BE2C (cell line): ENCODE measurements around the gene PTPRE.

Experiments
- DNase-seq: peaks from one replicate; pipeline ENCODE4 v3.0.0-alpha.2; 2020
- H3K27me3 ChIP-seq: fragments of 250-450 bp; sonication (Bioruptor Pico); 2 replicates; pipeline ENCODE4 v1.5.1; 2020; ENCODE audit warnings: mild to moderate bottlenecking
- H3K36me3 ChIP-seq: fragments of 250-450 bp; sonication (Bioruptor Pico); 2 replicates; pipeline ENCODE4 v1.5.1; 2020; ENCODE audit warnings: mild to moderate bottlenecking
- H3K4me1 ChIP-seq: fragments of 250-450 bp; sonication (Bioruptor Pico); 2 replicates; pipeline ENCODE4 v1.5.1; 2020
- H3K4me3 ChIP-seq: 2 replicates; pipeline ENCODE4 v1.5.1; 2011; ENCODE audit warnings: low read depth, low read length
- H3K9me3 ChIP-seq: fragments of 250-450 bp; sonication (Bioruptor Pico); 2 replicates; pipeline ENCODE4 v1.5.1; 2020
- TF ChIP-seq, protein P1 (sequence below): IDR thresholded peaks from 2 replicates; pipeline ENCODE4 v1.5.1; 2012; ENCODE audit warnings: mild to moderate bottlenecking, low read depth, low read length

PTPRE gene

DNA sequence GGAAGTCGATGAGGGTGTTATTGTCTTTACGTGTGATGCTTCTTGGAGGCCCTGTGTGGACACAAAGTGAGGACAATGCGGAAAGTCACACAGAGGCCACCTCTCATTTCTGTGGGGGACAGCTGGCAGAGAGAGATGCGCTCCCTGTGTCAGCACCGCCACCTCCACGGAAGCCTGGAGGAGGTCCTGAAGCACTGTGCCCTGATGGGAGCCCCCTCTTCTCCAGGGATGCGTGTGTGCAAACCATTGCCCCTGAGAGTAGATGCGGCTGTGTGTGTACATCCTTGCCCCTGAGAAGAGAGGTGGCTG is 2.0 kb downstream of the PTPRE start:
- TF ChIP-seq, protein P1, sequence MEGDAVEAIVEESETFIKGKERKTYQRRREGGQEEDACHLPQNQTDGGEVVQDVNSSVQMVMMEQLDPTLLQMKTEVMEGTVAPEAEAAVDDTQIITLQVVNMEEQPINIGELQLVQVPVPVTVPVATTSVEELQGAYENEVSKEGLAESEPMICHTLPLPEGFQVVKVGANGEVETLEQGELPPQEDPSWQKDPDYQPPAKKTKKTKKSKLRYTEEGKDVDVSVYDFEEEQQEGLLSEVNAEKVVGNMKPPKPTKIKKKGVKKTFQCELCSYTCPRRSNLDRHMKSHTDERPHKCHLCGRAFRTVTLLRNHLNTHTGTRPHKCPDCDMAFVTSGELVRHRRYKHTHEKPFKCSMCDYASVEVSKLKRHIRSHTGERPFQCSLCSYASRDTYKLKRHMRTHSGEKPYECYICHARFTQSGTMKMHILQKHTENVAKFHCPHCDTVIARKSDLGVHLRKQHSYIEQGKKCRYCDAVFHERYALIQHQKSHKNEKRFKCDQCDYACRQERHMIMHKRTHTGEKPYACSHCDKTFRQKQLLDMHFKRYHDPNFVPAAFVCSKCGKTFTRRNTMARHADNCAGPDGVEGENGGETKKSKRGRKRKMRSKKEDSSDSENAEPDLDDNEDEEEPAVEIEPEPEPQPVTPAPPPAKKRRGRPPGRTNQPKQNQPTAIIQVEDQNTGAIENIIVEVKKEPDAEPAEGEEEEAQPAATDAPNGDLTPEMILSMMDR = no peak
- H3K27me3 ChIP-seq = peaks cover 20% of the 10 kb centered on the region
- DNase-seq = no peak

DNA sequence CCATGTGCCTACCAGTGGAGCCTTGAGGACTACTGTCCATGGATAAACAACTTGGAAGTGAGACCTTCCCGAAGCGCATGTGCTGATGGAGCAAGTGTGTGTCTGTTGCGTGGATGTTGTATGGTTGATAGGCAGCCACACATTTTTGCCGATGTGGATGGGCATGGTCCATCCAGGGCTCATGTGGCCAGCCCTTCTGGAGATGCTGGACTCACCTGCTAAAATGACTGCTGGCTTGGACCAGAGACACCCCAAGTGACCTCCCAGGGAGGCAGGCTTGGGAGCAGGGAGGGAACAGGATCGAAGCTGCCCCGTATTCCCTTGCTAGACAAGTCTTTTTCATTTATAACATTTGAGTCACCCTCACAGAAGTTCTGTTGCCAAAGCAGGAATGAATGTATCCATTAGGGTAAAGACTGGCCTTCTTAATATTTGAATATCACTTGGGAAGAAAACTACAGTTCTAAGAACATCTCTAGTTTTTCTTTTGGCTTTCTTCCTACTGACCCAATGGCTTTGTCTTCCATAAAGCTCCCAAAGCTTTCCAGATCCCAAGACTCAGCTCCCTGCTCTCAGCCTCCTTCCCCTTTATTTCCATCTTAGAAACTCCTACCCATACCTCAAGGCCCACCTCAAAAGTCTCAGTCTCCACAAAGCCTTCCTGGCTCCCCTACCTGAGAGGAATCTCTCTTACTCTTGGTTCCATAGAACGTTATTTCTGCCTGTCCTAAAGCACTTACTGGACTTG is 3.0 kb downstream of the PTPRE start:
- DNase-seq = no peak
- H3K4me3 ChIP-seq = no peak overlapping the region
- TF ChIP-seq, protein P1 = no peak
- H3K36me3 ChIP-seq = no peaks in the 10 kb centered on the region
- no peaks in the 10 kb centered on the region for H3K9me3 ChIP-seq
- H3K4me1 ChIP-seq = no peaks in the 10 kb centered on the region
- H3K27me3 ChIP-seq = peaks cover 20% of the 10 kb centered on the region

More for the DNA sequence above, 2.0 kb downstream of the PTPRE start:
- Histone ChIP-seq H3K36me3 (no peaks in the 10 kb centered on the region), H3K4me3 (no peak overlapping the region), H3K4me1 (no peaks in the 10 kb centered on the region), H3K9me3 (no peaks in the 10 kb centered on the region)

DNA sequence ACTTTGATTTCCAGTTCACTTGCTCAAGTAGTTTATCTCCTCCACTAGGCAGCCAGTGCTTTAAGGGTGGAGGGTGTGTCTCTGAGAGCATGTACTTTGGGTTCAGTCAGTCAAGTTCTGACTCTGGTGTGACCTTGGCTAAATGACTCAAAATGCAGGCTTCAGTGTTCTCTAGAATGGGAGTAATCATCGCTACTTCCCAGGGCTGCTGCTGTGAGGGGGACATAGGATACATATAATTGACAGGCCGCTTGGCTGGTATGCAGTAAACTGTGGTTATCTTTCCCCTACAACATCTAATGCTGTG is 3.5 kb downstream of the PTPRE start:
- Histone ChIP-seq H3K27me3 (peaks cover 20% of the 10 kb centered on the region), H3K9me3 (no peaks in the 10 kb centered on the region), H3K4me3 (no peak overlapping the region), H3K4me1 (no peaks in the 10 kb centered on the region), H3K36me3 (no peaks in the 10 kb centered on the region)
- DNase-seq = no peak
- TF ChIP-seq, protein P1 = no peak

DNA sequence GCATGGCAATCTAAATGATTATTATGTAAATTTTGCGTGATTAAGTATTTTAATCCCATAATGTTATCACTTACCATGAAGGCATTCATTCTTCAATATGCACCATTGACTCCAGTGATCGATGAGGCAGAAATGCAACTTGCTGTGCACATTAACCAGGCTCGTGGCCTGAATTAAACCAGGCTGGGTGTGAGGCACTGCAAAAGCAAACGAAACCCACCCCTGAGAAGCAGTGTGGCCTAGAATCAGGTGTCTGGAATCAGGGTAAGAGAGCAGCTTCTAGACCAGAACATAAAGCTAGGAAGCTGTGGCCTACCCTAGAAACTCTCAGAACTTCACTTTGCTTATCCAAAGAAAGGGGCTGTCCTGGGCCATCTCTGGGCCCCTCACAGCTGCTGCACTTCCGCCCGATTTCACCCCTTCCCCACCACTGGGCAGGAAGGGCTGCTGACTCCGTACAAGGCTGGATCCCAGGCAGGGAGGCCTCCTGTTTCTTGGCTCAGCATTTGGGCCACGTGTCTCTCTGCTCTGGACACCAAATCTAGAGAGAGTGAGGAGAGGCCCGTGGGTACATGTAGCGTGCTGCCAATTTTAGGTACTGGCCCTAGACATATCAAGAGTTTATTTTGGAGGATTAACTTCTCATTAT is 4.4 kb downstream of the PTPRE start:
- Histone ChIP-seq H3K27me3 (peaks cover 17% of the 10 kb centered on the region), H3K4me3 (no peak overlapping the region), H3K4me1 (no peaks in the 10 kb centered on the region), H3K36me3 (no peaks in the 10 kb centered on the region), H3K9me3 (no peaks in the 10 kb centered on the region)
- no peak for DNase-seq
- TF ChIP-seq, protein P1 = no peak

DNA sequence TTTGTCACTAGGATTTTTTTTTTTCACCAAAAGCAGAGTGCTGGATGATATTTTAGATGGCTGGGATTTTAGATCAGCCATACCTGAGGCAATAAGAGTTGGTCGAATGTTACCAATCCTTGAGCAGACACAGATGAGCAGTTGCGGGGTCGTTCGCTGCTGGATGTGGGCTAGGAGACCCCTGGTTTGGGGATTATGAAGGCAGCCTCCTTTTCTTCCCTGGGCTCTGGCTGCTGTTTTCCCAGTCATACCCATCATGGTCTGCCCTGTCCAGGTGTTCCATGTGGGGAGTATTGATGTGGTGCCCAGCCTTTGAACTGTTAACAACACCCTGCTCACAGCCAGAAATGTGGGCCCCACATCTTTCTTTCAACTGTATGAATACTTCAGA is 5.0 kb downstream of the PTPRE start:
- no peaks in the 10 kb centered on the region for H3K4me1 ChIP-seq
- TF ChIP-seq, protein P1 = no peak
- H3K27me3 ChIP-seq = peaks cover 13% of the 10 kb centered on the region
- no peaks in the 10 kb centered on the region for H3K9me3 ChIP-seq
- no peak for DNase-seq
- no peaks in the 10 kb centered on the region for H3K36me3 ChIP-seq
- H3K4me3 ChIP-seq = no peak overlapping the region

DNA sequence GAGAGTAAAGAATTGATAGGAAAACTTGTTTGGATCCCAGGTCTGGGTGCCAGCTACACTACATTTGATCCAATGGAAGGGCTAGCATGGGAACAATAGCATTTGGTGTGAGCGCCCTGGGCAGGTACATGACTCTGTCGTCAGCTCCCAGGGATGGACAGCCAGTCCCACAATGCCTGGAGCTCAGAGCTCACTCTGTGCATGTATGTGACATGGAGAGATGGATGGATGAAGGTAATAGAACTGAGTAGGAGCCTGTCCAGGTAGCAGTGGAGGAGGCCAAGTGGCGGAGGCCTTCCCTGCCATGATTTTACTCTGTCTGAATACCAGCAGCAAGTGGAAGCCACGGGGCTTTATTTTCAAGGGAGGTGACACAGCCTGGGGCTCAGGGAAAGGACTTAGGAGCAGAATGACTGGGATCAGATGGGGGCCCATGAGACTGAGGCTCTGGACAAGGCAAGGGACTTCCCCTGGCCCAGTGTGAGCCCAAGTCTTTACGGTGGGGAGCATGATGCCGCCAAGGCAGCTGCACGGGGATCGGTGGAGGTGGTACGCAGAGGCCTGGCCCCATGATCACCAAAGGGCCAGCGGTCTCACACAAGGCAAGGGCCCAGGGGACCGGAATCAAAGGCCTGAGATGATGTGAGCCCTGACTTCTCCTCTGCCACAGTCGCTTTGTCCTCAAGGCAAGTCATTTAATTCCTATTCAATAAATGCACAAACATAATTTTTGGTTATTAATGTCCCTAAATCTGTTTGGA is 5.9 kb downstream of the PTPRE start:
- no peaks in the 10 kb centered on the region for H3K4me1 ChIP-seq
- no peak for DNase-seq
- peaks cover 4% of the 10 kb centered on the region for H3K27me3 ChIP-seq
- no peaks in the 10 kb centered on the region for H3K36me3 ChIP-seq
- H3K9me3 ChIP-seq = no peaks in the 10 kb centered on the region
- TF ChIP-seq, protein P1 = no peak
- H3K4me3 ChIP-seq = no peak overlapping the region
